HL-60/S4 (cell line): Measurements from ENCODE around the gene GNAS.
"Not testable (repeated sequence)": the region's sequence is repeated elsewhere in the genome, so short reads cannot be mapped to it uniquely, and the experiment has no call there.

Experiments
- in situ Hi-C: fragments of 300-500 bp; cut with MboI; formaldehyde crosslinking; loops from 2 replicates; pipeline ENCODE4 v1.14.3; 2022; ENCODE audit warnings: low sequenced_read_pairs

GNAS gene

GRCh38 chr20:58852543-58853271 is at the start of gene GNAS:
Gene GNAS (plus strand): TSS chr20:58852716.
- in situ Hi-C loops: loop anchor here (25.0 kb wide), 3 partner anchors 360 to 615 kb away; partner anchors contain the start of gene ANKRD60

DNA sequence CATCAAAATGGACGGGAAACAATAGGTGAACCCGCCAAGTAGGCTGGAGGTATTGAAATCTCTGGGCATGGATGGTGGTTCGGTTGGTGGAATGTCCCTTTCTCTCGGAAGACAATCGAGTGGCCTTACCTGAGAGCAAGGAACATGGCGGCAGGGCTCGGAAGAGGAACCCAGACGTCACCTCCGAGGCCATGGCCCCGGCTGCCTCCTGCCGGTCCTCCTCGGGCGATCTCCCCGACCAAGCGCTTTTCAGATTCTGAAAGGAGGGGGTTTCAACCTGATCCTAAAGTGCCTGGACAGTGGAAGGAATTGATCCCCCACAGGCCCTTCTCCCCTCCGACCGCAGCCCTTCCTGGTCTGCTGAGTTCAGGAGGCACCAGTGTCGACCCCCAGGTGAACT is 49.0 kb upstream of the GNAS start:
- in situ Hi-C loops: no loop called here

DNA sequence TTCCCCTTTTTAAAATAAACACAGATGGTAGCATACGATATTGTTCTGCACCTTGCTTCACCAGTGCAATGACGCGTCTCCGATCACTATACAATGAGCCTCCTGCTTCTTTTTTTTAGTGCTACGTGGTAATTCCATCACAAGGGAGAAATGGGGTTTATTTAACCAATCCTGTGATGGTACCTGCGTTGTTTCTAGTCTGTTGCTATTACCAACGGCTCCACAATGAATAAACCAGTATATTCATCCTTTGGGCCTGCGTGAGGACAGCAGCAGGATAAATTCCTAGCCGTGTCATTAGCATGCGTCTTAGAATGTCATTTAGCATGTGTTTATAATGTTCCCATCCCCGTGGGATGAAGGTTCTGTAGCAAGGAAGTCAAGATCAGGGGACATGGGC is 44.7 kb upstream of the GNAS start:
- in situ Hi-C loops: no loop called here

- in situ Hi-C loops: no loop called here
Observed at GRCh38 chr20:58808271-58809046, 44.1 kb upstream of the GNAS start.

GRCh38 chr20:58810116-58810878 is 42.2 kb upstream of the GNAS start:
- in situ Hi-C loops: no loop called here

DNA sequence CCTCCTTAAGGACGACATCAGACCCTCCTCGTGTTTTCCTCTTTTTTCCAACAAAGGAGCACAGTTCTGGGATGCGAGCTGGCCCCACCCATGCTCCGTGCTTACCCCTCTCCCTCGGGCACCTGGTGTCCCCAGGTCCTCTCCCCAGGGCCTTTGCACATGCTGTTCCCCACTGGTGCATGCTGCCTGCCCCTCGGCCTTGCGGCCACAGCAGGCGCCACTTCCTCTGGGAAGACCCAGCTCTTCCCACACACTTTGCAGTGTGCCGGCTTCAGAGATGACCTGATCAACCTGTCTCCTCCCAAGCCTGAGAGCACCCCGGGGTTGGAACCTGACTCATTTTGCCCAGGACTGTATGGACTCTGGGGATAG is 41.7 kb upstream of the GNAS start:
- in situ Hi-C loops: no loop called here

GRCh38 chr20:58811334-58811733 is 41.2 kb upstream of the GNAS start:
- in situ Hi-C loops: no loop called here

- in situ Hi-C loops: no loop called here
Observed at GRCh38 chr20:58813369-58813768, 39.1 kb upstream of the GNAS start.

DNA sequence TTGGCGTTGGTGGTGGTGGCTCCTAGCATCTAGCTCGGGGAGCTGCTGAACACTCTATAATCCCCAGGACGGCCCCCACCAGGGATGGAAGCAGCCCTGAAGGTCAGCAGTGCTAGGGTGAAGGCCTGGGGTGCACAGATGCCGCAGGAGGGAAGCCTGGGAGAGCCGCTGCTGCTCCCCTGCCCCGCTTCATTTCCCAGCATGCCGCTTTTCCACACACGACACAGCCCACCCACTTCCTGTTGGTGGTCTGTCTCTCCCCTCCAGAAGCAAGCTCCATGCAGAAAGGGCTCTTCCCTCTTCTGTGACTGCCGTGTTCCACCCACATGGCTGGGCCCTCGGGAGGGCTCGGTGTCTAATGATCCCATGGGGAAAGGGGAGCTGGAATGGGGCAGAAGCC is 37.1 kb upstream of the GNAS start:
- in situ Hi-C loops: no loop called here

DNA sequence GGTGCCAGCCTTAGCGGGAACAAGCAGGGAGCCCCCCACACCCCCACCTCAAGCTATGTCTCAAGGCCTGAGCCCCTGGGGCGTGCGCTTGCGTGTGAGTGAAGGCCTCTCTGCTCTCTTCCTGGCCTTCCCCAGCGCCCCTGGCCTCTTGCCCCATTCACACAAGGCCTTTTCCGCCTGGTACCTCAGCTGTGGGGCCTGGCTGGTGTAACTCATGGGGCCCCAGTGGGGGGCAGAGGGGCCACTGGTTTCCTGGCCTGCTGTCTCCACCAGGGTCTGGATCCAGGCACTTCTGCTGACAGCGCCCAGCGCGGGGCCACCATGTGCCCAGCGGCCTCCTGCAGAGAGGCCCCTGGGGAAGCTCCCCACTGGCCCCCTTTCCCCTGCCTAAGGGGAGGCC is 36.5 kb upstream of the GNAS start:
- in situ Hi-C loops: no loop called here

DNA sequence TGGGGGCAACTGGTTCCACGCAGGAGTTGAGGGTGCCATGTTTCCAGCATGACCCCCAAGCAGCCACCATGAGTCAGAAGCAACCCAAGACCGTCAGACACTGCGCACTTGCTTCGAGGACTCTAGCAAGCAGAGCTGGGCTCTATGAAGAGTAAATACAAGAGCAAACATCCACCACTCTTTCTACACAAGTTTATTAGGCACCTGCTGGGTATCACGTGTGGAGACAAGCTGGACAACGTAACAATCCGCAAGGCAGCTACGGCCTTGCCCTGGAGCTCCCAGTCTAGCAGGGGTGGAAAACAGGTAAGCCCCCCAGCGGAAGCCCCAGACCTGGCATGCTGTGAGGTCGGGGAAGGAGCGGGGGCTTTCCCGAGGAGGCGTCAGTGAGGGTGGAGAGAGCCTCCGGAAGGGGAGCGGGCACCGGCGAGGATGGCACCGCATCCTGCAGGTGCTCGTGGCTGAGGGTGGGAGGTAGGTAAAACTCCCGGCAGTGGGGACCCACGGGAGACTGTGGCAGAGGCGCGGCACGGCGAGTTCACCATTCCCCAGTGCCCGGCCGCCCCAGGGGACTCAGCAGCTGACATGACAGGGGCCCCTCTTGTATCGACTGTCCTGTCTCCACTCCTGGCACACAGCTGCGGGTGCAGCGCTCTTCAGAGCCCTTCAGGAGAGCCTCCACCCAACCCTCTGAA is 35.4 kb upstream of the GNAS start:
- in situ Hi-C loops: no loop called here

GRCh38 chr20:58817748-58818147 is 34.8 kb upstream of the GNAS start:
- in situ Hi-C loops: no loop called here

DNA sequence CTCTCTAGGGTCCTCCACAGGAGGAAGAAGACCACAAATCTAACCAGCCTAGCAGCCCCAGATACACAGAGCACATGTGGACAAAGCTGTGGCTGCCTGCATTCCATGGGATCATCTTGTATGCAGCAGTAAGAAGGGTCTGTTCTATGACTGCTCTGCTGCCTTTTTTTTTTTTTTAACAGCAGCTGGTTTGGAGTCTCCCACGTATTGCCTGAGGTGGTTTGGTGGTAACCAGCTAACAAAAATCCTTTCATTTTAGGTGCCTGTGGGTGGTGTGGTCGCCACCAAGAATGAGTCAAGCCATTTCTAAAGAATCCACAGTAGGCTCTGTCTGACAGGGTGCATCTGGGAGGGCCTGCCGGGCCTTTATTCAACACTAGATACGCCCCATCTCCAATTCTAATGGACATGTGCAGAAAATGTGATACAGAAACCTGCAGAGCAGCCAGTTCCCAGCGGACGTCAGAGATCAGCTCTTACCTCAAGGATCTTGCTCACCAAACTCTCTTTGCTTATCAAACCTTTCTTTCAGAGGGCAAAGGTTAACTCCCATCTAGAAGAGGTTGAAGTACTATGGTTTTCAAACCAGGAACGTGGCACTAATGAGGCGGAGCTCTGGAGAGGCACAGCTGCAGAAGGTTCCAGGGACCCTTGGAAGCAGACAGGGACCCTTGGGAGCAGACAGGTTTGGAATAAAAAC is 33.8 kb upstream of the GNAS start:
- in situ Hi-C loops: no loop called here

- in situ Hi-C loops: no loop called here
Observed at GRCh38 chr20:58819921-58820320, 32.6 kb upstream of the GNAS start.

- in situ Hi-C loops: not testable (repeated sequence)
Observed at GRCh38 chr20:58820515-58820914, 32.0 kb upstream of the GNAS start.

- in situ Hi-C loops: no loop called here
Observed at GRCh38 chr20:58822149-58822548, 30.4 kb upstream of the GNAS start.

GRCh38 chr20:58822748-58823730 is 29.5 kb upstream of the GNAS start:
- in situ Hi-C loops: no loop called here

- in situ Hi-C loops: loop anchor here (25.0 kb wide), 1 partner anchor 338 kb away; no protein-coding TSS in a partner anchor
Observed at GRCh38 chr20:58824843-58825242, 27.7 kb upstream of the GNAS start.

GRCh38 chr20:58825450-58825849 is 27.1 kb upstream of the GNAS start:
- in situ Hi-C loops: loop anchor here (25.0 kb wide), 1 partner anchor 338 kb away; no protein-coding TSS in a partner anchor
